H1 (cell line): ENCODE measurements around the gene PMM2. TPM values are rescaled to one million over a fixed set of nuclear protein-coding genes. Genes with fewer than 3 reads are reported as not detected.
A peak's percentile ranks its signal among the peaks of the same experiment; 100 is the strongest.

Experiments used
- ASH2L ChIP-seq: fragments of 200-600, 300-600 bp; sonication (generic); IDR thresholded peaks from one replicate; pipeline ENCODE4 v1.7.1; 2017; ENCODE audit warnings: low read length
- BACH1 ChIP-seq: IDR thresholded peaks from 2 replicates; pipeline ENCODE4 v1.6.1; 2012; ENCODE audit warnings: low read length, improper control_type of control experiment
- CBX8 ChIP-seq: fragments of 300-800, 300-1000 bp; sonication (generic); IDR thresholded peaks from 2 replicates; pipeline ENCODE4 v1.7.1; 2016; ENCODE audit warnings: low read depth, low read length, borderline replicate concordance
- CEBPB ChIP-seq: IDR thresholded peaks from 2 replicates; pipeline ENCODE4 v1.6.1; 2012; ENCODE audit warnings: low read depth, low read length
- CTCF ChIP-seq, 3 experiments: IDR thresholded peaks; 1 replicate in 2 of 3; 2 replicates in 1 of 3; pipeline versions ENCODE4 v1.5.1 to v1.6.1; 2011; ENCODE audit warnings: low read length in 3 of 3, mild to moderate bottlenecking in 3 of 3, inconsistent platforms in 2 of 3, low read depth in 1 of 3, moderate library complexity in 1 of 3; ENCODE audit not compliant: insufficient read depth in 1 of 3; ENCODE audit errors: control extremely low read depth in 1 of 3
- FOSL1 ChIP-seq: IDR thresholded peaks from 2 replicates; pipeline ENCODE4 v1.6.1; 2011; ENCODE audit warnings: mild to moderate bottlenecking, low read depth, low read length, moderate library complexity; ENCODE audit not compliant: insufficient read depth
- JUN ChIP-seq: IDR thresholded peaks from 2 replicates; pipeline ENCODE4 v1.6.1; 2011; ENCODE audit warnings: low read depth, mild to moderate bottlenecking, improper control_type of control experiment, low read length
- POLR2A ChIP-seq, 2 experiments: IDR thresholded peaks; 1 replicate in 1 of 2; 2 replicates in 1 of 2; pipeline ENCODE4 v1.6.1; 2011; ENCODE audit warnings: low read depth in 2 of 2, low read length in 2 of 2, mild to moderate bottlenecking in 2 of 2; ENCODE audit errors: control extremely low read depth in 1 of 2
- RAD21 ChIP-seq, 2 experiments: IDR thresholded peaks in 1 of 2; conservative IDR thresholded peaks in 1 of 2; 2 replicates each; pipeline ENCODE4 v1.6.1; 2011; ENCODE audit warnings: low read depth in 2 of 2, low read length in 2 of 2, improper control_type of control experiment in 1 of 2, inconsistent platforms in 1 of 2, mild to moderate bottlenecking in 1 of 2, moderate library complexity in 1 of 2
- RXRA ChIP-seq: IDR thresholded peaks from 2 replicates; pipeline ENCODE4 v1.6.1; 2011; ENCODE audit warnings: low read depth, mild to moderate bottlenecking, low read length, moderate library complexity; ENCODE audit not compliant: insufficient read depth
- TBP ChIP-seq: IDR thresholded peaks from 2 replicates; pipeline ENCODE4 v1.6.1; 2011; ENCODE audit warnings: low read depth, low read length, improper control_type of control experiment
- polyA plus RNA-seq, 7 experiments: library from polyadenylated mRNA; depleted of rRNA in 3 of 7; stranded (reverse) in 5 of 7; unstranded in 2 of 7; fragments of >200 nt in 5 of 7; fragments of 200-250 nt in 2 of 7; gene quantifications; 1 replicate in 5 of 7; 2 replicates in 1 of 7; 4 replicates in 1 of 7; pipeline versions ENCODE4 v1.2.1 to v1.2.3, GENCODE V29; 2011 to 2013; ENCODE audit warnings: missing spikeins in 2 of 7, mixed read lengths in 2 of 7
- total RNA-seq: library from RNA; stranded (reverse); fragmentation: NEBNext Ultra II Directional; extraction: Animal tissue kit (Norgen Biotek cat#: 25700); gene quantifications from 2 replicates; pipeline ENCODE4 v1.2.1, GENCODE V29; 2021

The PMM2 gene
- total and polyA plus RNA-seq, 2 of the 8 experiments (the other 6 are each of a cell fraction or from before 2014, with no cell fraction given): 26.2 to 49.4 TPM

- TF ChIP-seq CTCF (IDR thresholded peaks at IDR 0.05; ENCODE audit: control extremely low read depth in 1 of 3, insufficient read depth in 1 of 3, low read depth in 1 of 3, low read length in 3 of 3): peak in 2 of 3 experiments; percentile 5 to 50; a peak in 3 of 4 replicates
- TF ChIP-seq TBP: peak; percentile 43; the same call in 1 of the 2 replicates
- TF ChIP-seq ASH2L: no peak
- TF ChIP-seq FOSL1: no peak
- no peak for TF ChIP-seq CBX8
- TF ChIP-seq RXRA: no peak
- 0 out of 3 replicates have a peak, but pooled peaks of 1 of the 2 experiments have one; percentile 23 for TF ChIP-seq POLR2A (IDR thresholded peaks at IDR 0.05; ENCODE audit: control extremely low read depth in 1 of 2, low read depth in 2 of 2, low read length in 2 of 2)
- no peak for TF ChIP-seq JUN
- no peak for TF ChIP-seq BACH1
- peak in 1 of 2 experiments; percentile 20; a peak in 2 of 4 replicates for TF ChIP-seq RAD21 (IDR thresholded peaks at IDR 0.05 in 1 of 2, conservative IDR thresholded peaks at IDR 0.05 in 1 of 2; ENCODE audit: low read depth in 2 of 2, low read length in 2 of 2)
- TF ChIP-seq CEBPB: no peak
Measured at GRCh38 chr16:8869212-8869987, 71.8 kb downstream of the PMM2 start (continued).
